T-helper 9 cell (primary cell): ENCODE measurements around the gene RYR2.
"Not testable (repeated sequence)": the region's sequence is repeated elsewhere in the genome, so short reads cannot be mapped to it uniquely, and the experiment has no call there.

Experiments
- DNase-seq: peaks from one replicate; pipeline ENCODE4 v3.0.0-alpha.2; 2020

Gene RYR2

GRCh38 chr1:237583270-237583669 lies 541.3 kb downstream of the RYR2 start:
- DNase-seq, result no peak

- no peak for DNase-seq
Observed at GRCh38 chr1:237583756-237584155, 541.8 kb downstream of the RYR2 start.

GRCh38 chr1:237590386-237590785 lies 548.4 kb downstream of the RYR2 start:
- no peak for DNase-seq

GRCh38 chr1:237591353-237591752 lies 549.4 kb downstream of the RYR2 start:
- DNase-seq, result no peak

- DNase-seq, result not testable (repeated sequence)
Observed at GRCh38 chr1:237603036-237603568, 561.1 kb downstream of the RYR2 start.

- DNase-seq, result no peak
Observed at GRCh38 chr1:237608433-237608832, 566.4 kb downstream of the RYR2 start.

GRCh38 chr1:237610157-237610556 lies 568.2 kb downstream of the RYR2 start:
- DNase-seq, result no peak

GRCh38 chr1:237613984-237614383 lies 572.0 kb downstream of the RYR2 start:
- DNase-seq, result no peak

GRCh38 chr1:237619553-237619952 lies 577.6 kb downstream of the RYR2 start:
- no peak for DNase-seq

- no peak for DNase-seq
Observed at GRCh38 chr1:237634922-237635321, 592.9 kb downstream of the RYR2 start.

GRCh38 chr1:237638555-237638954 lies 596.6 kb downstream of the RYR2 start:
- no peak for DNase-seq

- no peak for DNase-seq
Observed at GRCh38 chr1:237640011-237640671, 598.2 kb downstream of the RYR2 start.

GRCh38 chr1:237640966-237641365 lies 599.0 kb downstream of the RYR2 start:
- DNase-seq, result no peak

- no peak for DNase-seq
Observed at GRCh38 chr1:237650809-237651208, 608.8 kb downstream of the RYR2 start.

GRCh38 chr1:237655778-237656177 lies 613.8 kb downstream of the RYR2 start:
- DNase-seq, result no peak

GRCh38 chr1:237664348-237664747 lies 622.4 kb downstream of the RYR2 start:
- DNase-seq, result no peak

- DNase-seq, result no peak
Observed at GRCh38 chr1:237670302-237670701, 628.3 kb downstream of the RYR2 start.

GRCh38 chr1:237671262-237671661 lies 629.3 kb downstream of the RYR2 start:
- no peak for DNase-seq

- DNase-seq, result no peak
Observed at GRCh38 chr1:237671935-237672334, 630.0 kb downstream of the RYR2 start.

- no peak for DNase-seq
Observed at GRCh38 chr1:237672748-237673147, 630.8 kb downstream of the RYR2 start.

- DNase-seq, result no peak
Observed at GRCh38 chr1:237673631-237674030, 631.6 kb downstream of the RYR2 start.

GRCh38 chr1:237677979-237678378 lies 636.0 kb downstream of the RYR2 start:
- no peak for DNase-seq

GRCh38 chr1:237679687-237680086 lies 637.7 kb downstream of the RYR2 start:
- DNase-seq, result no peak

GRCh38 chr1:237681210-237681609 lies 639.2 kb downstream of the RYR2 start:
- DNase-seq, result no peak

- no peak for DNase-seq
Observed at GRCh38 chr1:237684236-237684635, 642.3 kb downstream of the RYR2 start.
